ENCODE results near the gene LHFPL6.

The LHFPL6 gene

DNA sequence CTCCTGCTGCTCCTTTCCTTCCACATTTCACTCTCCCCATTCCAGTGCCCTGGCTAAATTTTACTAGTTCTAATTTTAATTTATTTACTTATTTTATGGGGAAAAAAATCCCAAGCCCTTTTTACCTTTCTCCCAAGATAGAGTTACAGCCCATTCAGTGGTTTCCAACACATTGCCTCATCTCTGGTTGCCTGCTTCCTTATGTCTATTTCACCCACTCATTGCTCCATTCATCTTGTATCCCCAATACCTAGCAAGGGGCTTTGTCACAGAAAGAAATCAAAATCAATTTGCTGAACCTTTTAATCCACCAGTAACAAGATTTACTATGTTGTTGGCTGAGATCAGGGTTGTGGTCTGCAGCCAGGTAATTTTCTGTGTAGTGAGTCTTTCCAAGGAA, 55.9 kb downstream of the LHFPL6 start:
- Histone ChIP-seq H3K27me3 (ENCODE audit: control insufficient read depth, insufficient read depth, low read length) (no peaks in the 10 kb centered on the region), H3K9me3 (ENCODE audit: control insufficient read depth, low read depth, low read length) (no peaks in the 10 kb centered on the region), H3K27ac (ENCODE audit: low read length) (no peak overlapping the region), H3K4me3 (ENCODE audit: low read length) (no peak overlapping the region), H3K36me3 (ENCODE audit: control insufficient read depth, low read depth, low read length) (no peaks in the 10 kb centered on the region), H3K9ac (ENCODE audit: low read length) (no peak overlapping the region), H3K4me1 (ENCODE audit: control insufficient read depth, low read depth, low read length) (peaks cover 11% of the 10 kb centered on the region)

DNA sequence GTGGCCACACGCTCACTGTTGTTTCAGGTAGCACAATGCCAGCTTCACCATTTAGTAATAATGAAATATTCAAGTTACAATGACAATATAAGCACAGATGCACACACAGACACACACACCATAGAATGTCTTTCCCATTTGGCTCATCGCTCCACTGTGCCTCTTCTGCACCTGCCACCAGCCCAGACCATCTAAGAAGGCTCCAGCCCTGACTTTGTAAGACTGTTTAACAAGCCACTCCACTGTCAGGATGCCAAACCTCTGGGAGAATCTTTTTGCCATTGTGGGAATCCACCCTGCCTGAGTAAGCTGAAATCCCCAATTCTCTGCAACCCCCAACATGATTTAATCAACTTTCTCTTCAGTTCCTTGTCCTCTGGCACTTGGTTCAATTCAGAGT, 60.6 kb downstream of the LHFPL6 start:
- Histone ChIP-seq H3K9ac (ENCODE audit: low read length) (no peak overlapping the region), H3K27me3 (ENCODE audit: control insufficient read depth, insufficient read depth, low read length) (no peaks in the 10 kb centered on the region), H3K4me3 (ENCODE audit: low read length) (no peak overlapping the region), H3K4me1 (ENCODE audit: control insufficient read depth, low read depth, low read length) (peaks cover 6% of the 10 kb centered on the region), H3K27ac (ENCODE audit: low read length) (no peak overlapping the region), H3K36me3 (ENCODE audit: control insufficient read depth, low read depth, low read length) (no peaks in the 10 kb centered on the region), H3K9me3 (ENCODE audit: control insufficient read depth, low read depth, low read length) (no peaks in the 10 kb centered on the region)

DNA sequence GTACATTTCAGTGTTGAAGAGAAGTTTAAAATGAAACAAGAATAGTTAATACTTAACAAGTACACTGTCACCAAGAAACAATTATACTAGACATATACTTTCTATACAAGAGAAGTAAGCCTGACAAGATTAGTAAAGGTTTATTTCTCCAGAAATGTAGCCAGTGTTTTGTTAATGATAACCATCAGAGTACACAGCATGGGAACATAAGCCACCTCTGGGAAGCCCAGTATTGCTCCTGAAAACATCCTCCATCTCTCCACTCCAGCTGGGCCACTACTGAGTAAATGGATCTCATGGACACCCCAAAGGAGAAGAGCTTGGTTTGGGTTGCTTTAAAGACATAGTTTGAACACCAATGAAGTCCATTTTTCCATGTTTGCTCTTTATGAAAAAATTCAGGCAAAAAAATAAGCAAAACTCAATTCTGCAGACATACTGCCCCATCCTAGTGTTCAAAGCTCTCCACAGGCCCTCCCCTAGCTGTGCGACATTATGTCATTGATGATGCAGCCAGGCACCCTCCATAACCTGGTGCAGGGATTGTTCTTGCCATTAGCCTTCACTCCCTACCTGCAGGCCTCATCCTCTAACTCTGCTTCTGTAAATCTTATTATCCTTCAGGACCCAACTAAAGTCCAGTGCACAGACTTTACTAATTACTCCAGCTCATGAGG, 61.9 kb downstream of the LHFPL6 start:
- H3K9ac ChIP-seq (ENCODE audit: low read length) = no peak overlapping the region
- no peak overlapping the region for H3K27ac ChIP-seq (ENCODE audit: low read length)
- no peaks in the 10 kb centered on the region for H3K36me3 ChIP-seq (ENCODE audit: control insufficient read depth, low read depth, low read length)
- H3K4me3 ChIP-seq (ENCODE audit: low read length) = no peak overlapping the region
- no peaks in the 10 kb centered on the region for H3K9me3 ChIP-seq (ENCODE audit: control insufficient read depth, low read depth, low read length)
- no peaks in the 10 kb centered on the region for H3K27me3 ChIP-seq (ENCODE audit: control insufficient read depth, insufficient read depth, low read length)
- H3K4me1 ChIP-seq (ENCODE audit: control insufficient read depth, low read depth, low read length) = no peaks in the 10 kb centered on the region

DNA sequence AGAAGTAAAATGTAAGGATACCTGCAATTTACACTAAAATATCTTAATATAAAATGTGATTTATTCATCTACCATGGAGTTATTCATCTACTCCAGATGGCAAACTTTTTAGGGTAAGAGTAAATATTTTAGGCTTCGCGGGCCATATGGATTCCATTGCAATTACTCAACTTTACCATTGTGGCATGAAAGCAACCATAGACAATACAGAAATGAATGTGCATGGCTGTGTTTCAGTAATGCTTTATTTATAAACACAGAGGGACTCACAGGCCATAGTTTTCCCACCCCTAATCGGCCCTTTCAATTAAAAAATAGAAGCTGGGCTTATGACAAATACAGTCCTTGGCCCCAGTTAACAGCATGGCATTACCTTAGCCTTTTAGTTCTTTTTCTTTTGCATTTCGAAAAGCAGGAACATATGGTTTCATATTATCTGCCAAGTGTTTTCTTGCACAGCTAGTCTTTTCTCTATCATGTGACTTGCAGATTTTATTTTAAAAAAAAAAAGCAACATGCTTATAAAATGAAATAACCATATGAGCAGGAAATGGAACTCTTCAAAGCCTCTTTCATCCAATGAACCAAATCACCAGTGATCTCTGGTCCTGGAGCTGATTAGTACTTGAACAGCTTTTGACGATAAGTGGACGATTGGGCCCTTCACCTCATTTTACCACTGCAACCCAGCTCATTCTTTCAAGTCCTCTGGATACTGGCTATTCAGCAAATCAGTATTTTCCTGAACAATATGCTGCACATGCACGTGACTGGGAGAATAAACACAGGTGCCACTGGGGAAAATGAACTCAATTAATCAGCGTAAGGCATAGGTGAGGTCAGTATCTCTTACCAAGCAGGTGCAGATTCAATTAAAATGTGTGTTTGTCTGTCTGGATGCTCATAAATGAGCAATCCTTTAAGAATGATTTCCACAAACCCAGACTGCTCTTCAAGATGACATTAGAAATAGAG, 63.9 kb downstream of the LHFPL6 start:
- Histone ChIP-seq H3K36me3 (ENCODE audit: control insufficient read depth, low read depth, low read length) (no peaks in the 10 kb centered on the region), H3K9me3 (ENCODE audit: control insufficient read depth, low read depth, low read length) (no peaks in the 10 kb centered on the region), H3K27me3 (ENCODE audit: control insufficient read depth, insufficient read depth, low read length) (no peaks in the 10 kb centered on the region), H3K4me1 (ENCODE audit: control insufficient read depth, low read depth, low read length) (no peaks in the 10 kb centered on the region), H3K4me3 (ENCODE audit: low read length) (no peak overlapping the region), H3K9ac (ENCODE audit: low read length) (no peak overlapping the region), H3K27ac (ENCODE audit: low read length) (no peak overlapping the region)

DNA sequence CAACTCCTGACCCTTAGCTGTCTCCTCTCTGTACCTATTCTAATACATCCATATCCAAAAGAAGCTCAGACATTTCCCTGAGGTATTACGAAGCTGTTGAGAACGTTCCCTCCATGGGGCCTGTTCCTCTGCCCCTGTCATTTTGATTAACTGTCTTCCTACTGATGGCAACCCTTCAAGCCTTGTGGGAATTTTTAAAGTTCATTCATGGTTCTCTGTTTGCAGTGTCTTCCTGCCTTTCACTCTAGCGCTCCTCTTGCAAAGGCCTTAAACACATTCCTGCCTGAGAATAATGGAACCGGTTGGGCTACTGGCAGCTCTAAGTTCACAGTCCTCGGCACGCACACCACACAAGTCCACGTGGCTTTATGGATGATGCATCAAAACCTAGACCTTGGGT, 66.1 kb downstream of the LHFPL6 start:
- H3K9me3 ChIP-seq (ENCODE audit: control insufficient read depth, low read depth, low read length) = no peaks in the 10 kb centered on the region
- no peak overlapping the region for H3K27ac ChIP-seq (ENCODE audit: low read length)
- no peak overlapping the region for H3K9ac ChIP-seq (ENCODE audit: low read length)
- H3K4me1 ChIP-seq (ENCODE audit: control insufficient read depth, low read depth, low read length) = no peaks in the 10 kb centered on the region
- H3K4me3 ChIP-seq (ENCODE audit: low read length) = no peak overlapping the region
- no peaks in the 10 kb centered on the region for H3K27me3 ChIP-seq (ENCODE audit: control insufficient read depth, insufficient read depth, low read length)
- no peaks in the 10 kb centered on the region for H3K36me3 ChIP-seq (ENCODE audit: control insufficient read depth, low read depth, low read length)

DNA sequence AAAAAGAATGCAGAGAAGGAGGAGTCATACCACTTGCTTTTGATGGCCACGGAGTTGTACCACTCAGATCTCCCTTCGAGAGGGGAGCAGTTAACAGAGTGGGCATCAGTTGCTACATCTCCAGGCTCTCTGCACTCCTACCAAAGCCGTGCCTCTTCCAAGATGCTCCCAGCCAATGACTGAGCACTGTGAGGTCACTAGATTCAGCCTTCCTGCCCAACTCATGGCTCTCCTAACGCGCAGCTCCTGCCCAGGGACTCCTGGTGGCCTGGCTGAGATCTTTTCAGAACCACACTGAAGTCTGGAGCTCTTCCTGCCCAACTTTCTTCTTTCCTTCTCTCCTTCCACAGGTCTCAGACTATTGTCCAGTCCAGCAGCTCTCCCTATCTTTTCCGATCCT, 66.7 kb downstream of the LHFPL6 start:
- no peak overlapping the region for H3K9ac ChIP-seq (ENCODE audit: low read length)
- no peaks in the 10 kb centered on the region for H3K9me3 ChIP-seq (ENCODE audit: control insufficient read depth, low read depth, low read length)
- no peaks in the 10 kb centered on the region for H3K4me1 ChIP-seq (ENCODE audit: control insufficient read depth, low read depth, low read length)
- no peaks in the 10 kb centered on the region for H3K36me3 ChIP-seq (ENCODE audit: control insufficient read depth, low read depth, low read length)
- H3K27ac ChIP-seq (ENCODE audit: low read length) = no peak overlapping the region
- H3K4me3 ChIP-seq (ENCODE audit: low read length) = no peak overlapping the region
- H3K27me3 ChIP-seq (ENCODE audit: control insufficient read depth, insufficient read depth, low read length) = peaks cover 3% of the 10 kb centered on the region

DNA sequence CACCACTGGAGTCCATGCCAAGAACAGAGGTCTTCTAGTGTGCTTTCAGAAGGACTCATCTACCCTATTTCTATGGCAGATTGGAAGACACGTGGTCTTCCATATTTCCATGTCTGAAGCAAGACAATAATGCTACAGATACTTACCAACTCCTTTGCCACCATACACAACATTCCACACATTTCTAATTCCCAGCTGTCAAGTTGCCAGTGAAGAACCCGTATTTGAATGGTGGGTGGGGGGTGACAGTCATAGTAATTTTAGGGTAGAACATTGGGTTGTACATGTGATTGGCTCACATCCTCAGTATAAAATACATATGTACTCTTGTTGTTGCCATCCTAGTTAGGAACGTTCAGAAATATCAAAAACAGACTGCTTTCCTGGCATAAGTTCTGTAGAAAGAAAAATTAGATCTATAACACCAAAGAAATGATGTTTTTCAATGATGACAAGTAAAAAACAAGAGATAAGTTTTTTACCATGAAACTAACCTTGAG, 69.3 kb downstream of the LHFPL6 start:
- Histone ChIP-seq H3K9ac (ENCODE audit: low read length) (no peak overlapping the region), H3K27ac (ENCODE audit: low read length) (no peak overlapping the region), H3K9me3 (ENCODE audit: control insufficient read depth, low read depth, low read length) (no peaks in the 10 kb centered on the region), H3K4me1 (ENCODE audit: control insufficient read depth, low read depth, low read length) (no peaks in the 10 kb centered on the region), H3K27me3 (ENCODE audit: control insufficient read depth, insufficient read depth, low read length) (peaks cover 3% of the 10 kb centered on the region), H3K4me3 (ENCODE audit: low read length) (no peak overlapping the region), H3K36me3 (ENCODE audit: control insufficient read depth, low read depth, low read length) (no peaks in the 10 kb centered on the region)

DNA sequence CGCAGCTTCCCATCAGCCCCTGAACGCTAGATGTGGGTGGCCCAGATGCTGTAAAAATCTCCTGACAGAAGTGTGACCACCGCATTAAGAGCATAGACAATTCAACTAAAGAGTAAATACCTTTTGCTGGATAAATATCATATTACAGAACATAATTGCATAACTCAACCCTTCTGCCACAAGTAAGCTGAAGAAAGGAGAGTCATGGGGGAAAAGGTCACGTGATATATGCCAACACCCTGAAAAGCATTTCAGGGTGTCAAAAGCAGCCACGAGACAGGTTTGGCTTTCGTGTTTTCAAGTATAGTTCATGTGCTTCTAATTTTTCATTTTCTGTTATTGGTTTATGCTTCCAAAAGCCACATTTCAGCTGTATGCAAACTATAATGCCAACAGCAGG, 71.3 kb downstream of the LHFPL6 start:
- Histone ChIP-seq H3K27ac (ENCODE audit: low read length) (no peak overlapping the region), H3K4me3 (ENCODE audit: low read length) (no peak overlapping the region), H3K36me3 (ENCODE audit: control insufficient read depth, low read depth, low read length) (no peaks in the 10 kb centered on the region), H3K9me3 (ENCODE audit: control insufficient read depth, low read depth, low read length) (no peaks in the 10 kb centered on the region), H3K4me1 (ENCODE audit: control insufficient read depth, low read depth, low read length) (no peaks in the 10 kb centered on the region), H3K27me3 (ENCODE audit: control insufficient read depth, insufficient read depth, low read length) (peaks cover 3% of the 10 kb centered on the region), H3K9ac (ENCODE audit: low read length) (no peak overlapping the region)

DNA sequence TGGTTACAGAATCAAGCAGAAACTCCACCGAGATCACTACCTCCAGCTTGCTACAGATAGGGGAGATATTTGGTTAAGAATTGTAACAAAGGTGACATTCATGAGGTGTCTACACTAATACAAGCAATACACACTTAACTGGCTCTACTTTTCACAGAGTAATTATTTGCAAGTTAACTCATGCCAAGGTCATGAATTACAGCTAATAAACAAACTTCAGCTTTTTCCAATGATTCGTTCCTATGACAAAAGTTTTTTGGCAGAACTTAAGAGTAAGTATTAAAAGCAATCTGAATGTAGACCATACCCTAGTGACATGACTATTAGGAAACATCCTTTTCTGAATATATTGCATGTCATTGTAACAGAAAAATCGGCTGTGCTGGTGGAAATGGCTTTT, 72.1 kb downstream of the LHFPL6 start:
- Histone ChIP-seq H3K9me3 (ENCODE audit: control insufficient read depth, low read depth, low read length) (no peaks in the 10 kb centered on the region), H3K27me3 (ENCODE audit: control insufficient read depth, insufficient read depth, low read length) (peaks cover 3% of the 10 kb centered on the region), H3K9ac (ENCODE audit: low read length) (no peak overlapping the region), H3K4me3 (ENCODE audit: low read length) (no peak overlapping the region), H3K4me1 (ENCODE audit: control insufficient read depth, low read depth, low read length) (no peaks in the 10 kb centered on the region), H3K36me3 (ENCODE audit: control insufficient read depth, low read depth, low read length) (no peaks in the 10 kb centered on the region), H3K27ac (ENCODE audit: low read length) (no peak overlapping the region)

DNA sequence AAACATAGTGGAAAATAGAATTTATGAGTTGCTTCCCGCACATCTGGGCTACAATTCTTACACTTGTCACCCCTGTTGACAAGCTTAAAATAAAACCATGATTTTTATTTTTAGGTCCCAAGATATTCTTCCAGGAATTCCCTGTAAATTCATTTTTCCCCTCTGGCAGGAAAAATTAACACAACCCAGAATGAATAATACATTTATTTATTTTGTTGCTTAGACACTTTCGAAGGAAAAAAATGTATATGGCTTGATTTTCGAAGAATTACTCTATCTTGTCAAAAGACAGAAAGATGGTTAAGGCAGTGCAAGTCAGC, 74.4 kb downstream of the LHFPL6 start:
- H3K9me3 ChIP-seq (ENCODE audit: control insufficient read depth, low read depth, low read length) = no peaks in the 10 kb centered on the region
- no peaks in the 10 kb centered on the region for H3K36me3 ChIP-seq (ENCODE audit: control insufficient read depth, low read depth, low read length)
- H3K9ac ChIP-seq (ENCODE audit: low read length) = no peak overlapping the region
- H3K4me3 ChIP-seq (ENCODE audit: low read length) = no peak overlapping the region
- H3K4me1 ChIP-seq (ENCODE audit: control insufficient read depth, low read depth, low read length) = no peaks in the 10 kb centered on the region
- no peak overlapping the region for H3K27ac ChIP-seq (ENCODE audit: low read length)
- peaks cover 3% of the 10 kb centered on the region for H3K27me3 ChIP-seq (ENCODE audit: control insufficient read depth, insufficient read depth, low read length)

DNA sequence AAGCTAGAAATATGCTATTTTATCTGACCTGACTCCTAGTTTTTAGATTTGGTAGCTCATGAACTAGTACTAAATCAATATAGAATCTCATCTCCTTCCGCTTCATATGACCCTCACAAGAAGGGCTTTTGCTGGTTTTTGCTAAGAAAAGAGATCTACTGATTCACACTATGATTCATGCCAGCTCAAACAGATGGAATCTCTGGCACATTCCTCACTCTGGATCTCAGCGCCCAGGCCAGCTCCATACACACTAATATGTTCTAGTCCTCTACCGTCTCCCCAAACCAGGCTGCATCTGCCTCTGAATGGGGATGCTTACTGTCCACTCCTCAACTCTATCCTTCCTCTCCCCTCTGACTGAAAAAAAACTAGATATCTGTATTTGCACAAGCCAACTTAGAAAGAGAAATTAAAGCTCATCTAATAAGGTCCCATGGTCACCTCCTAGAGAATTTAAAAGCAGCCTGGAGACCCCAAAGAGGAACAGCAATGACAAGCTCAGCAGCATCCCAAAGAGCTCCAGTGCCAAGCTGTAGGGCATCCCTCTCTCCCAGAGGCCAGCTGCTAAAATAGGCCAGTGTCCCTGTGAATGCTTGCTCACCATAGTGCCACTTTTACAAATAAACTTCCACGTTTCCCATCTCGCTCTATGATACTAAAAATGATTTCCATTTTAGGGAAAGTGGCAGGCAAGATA, 74.9 kb downstream of the LHFPL6 start:
- Histone ChIP-seq H3K27ac (ENCODE audit: low read length) (no peak overlapping the region), H3K4me1 (ENCODE audit: control insufficient read depth, low read depth, low read length) (no peaks in the 10 kb centered on the region), H3K9ac (ENCODE audit: low read length) (no peak overlapping the region)

More for the DNA sequence above, 74.9 kb downstream of the LHFPL6 start:
- H3K36me3 ChIP-seq (ENCODE audit: control insufficient read depth, low read depth, low read length) = no peaks in the 10 kb centered on the region
- H3K27me3 ChIP-seq (ENCODE audit: control insufficient read depth, insufficient read depth, low read length) = peaks cover 3% of the 10 kb centered on the region
- H3K4me3 ChIP-seq (ENCODE audit: low read length) = no peak overlapping the region
- no peaks in the 10 kb centered on the region for H3K9me3 ChIP-seq (ENCODE audit: control insufficient read depth, low read depth, low read length)

All from iPS-18a (cell line).